BLaER1 (cell line): ENCODE measurements around the gene CELF6.

Source experiments
- H3K27ac ChIP-seq: shearing (Covaris generic); formaldehyde crosslinking; 2 replicates; pipeline ENCODE4 v1.8.1; 2022
- H3K27me3 ChIP-seq: shearing (Covaris generic); formaldehyde crosslinking; 2 replicates; pipeline ENCODE4 v1.8.1; 2022
- H3K36me3 ChIP-seq: shearing (Covaris generic); formaldehyde crosslinking; 2 replicates; pipeline ENCODE4 v1.8.1; 2022
- H3K4me1 ChIP-seq: shearing (Covaris generic); formaldehyde crosslinking; 2 replicates; pipeline ENCODE4 v1.8.1; 2022
- H3K4me2 ChIP-seq: shearing (Covaris generic); formaldehyde crosslinking; 2 replicates; pipeline ENCODE4 v1.8.1; 2022
- H3K4me3 ChIP-seq: shearing (Covaris generic); formaldehyde crosslinking; 2 replicates; pipeline ENCODE4 v1.8.1; 2022
- H3K9ac ChIP-seq: shearing (Covaris generic); formaldehyde crosslinking; 2 replicates; pipeline ENCODE4 v1.8.1; 2022
- H3K9me3 ChIP-seq: shearing (Covaris generic); formaldehyde crosslinking; 2 replicates; pipeline ENCODE4 v1.8.1; 2022
- H4K20me1 ChIP-seq: shearing (Covaris generic); formaldehyde crosslinking; 2 replicates; pipeline ENCODE4 v1.8.1; 2022
- Cebpa-rat ChIP-seq: shearing (Covaris generic); IDR thresholded peaks from 2 replicates; pipeline ENCODE4 v1.8.1; 2022

The CELF6 gene

DNA sequence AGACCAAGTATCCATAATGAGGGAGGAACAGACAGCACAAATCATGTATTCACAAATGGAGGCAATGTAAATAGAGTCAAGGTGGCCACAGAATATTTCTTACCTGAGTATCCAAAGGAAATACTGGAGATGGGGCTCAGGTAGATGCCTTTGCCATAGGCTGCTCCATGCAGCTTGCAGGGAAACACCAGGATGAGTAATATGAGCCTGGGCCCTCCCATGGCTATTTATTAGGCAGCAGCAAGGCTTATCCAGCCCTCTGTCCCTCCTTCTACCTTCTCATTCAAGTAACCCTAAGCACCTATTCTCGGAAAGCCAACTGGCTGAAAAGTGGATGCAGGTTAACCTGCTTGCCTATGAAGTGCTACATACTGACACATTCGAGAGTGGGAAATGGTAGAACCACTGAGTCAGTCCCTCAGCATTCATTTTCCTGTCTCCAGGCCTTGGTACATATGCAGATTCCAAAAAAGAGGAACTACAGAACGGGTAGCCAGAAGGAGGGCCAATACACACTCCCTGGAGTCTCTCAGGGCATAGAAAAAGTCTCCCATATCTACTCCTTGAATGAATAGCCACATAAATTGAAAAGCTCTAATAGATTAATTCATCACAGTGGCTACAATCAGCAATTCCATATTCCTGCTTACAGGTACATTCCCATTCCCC is 70.7 kb downstream of the CELF6 start:
- peaks cover 95% of the 10 kb centered on the region for H3K36me3 ChIP-seq
- H3K27ac ChIP-seq, result no peak overlapping the region
- no peaks in the 10 kb centered on the region for H3K27me3 ChIP-seq
- no peak overlapping the region for H3K9ac ChIP-seq
- H4K20me1 ChIP-seq, result peaks cover 14% of the 10 kb centered on the region
- no peak overlapping the region for H3K4me3 ChIP-seq
- TF ChIP-seq Cebpa-rat, result no peak
- no peak overlapping the region for H3K4me2 ChIP-seq
- H3K9me3 ChIP-seq, result no peaks in the 10 kb centered on the region
- no peaks in the 10 kb centered on the region for H3K4me1 ChIP-seq

GRCh38 chr15:72248514-72248913 is 71.4 kb downstream of the CELF6 start:
- Histone ChIP-seq H3K27me3 (no peaks in the 10 kb centered on the region), H3K4me2 (no peak overlapping the region), H4K20me1 (peaks cover 12% of the 10 kb centered on the region), H3K27ac (no peak overlapping the region), H3K4me3 (no peak overlapping the region), H3K36me3 (peaks cover 95% of the 10 kb centered on the region), H3K4me1 (no peaks in the 10 kb centered on the region), H3K9me3 (no peaks in the 10 kb centered on the region), H3K9ac (no peak overlapping the region)
- no peak for TF ChIP-seq Cebpa-rat

DNA sequence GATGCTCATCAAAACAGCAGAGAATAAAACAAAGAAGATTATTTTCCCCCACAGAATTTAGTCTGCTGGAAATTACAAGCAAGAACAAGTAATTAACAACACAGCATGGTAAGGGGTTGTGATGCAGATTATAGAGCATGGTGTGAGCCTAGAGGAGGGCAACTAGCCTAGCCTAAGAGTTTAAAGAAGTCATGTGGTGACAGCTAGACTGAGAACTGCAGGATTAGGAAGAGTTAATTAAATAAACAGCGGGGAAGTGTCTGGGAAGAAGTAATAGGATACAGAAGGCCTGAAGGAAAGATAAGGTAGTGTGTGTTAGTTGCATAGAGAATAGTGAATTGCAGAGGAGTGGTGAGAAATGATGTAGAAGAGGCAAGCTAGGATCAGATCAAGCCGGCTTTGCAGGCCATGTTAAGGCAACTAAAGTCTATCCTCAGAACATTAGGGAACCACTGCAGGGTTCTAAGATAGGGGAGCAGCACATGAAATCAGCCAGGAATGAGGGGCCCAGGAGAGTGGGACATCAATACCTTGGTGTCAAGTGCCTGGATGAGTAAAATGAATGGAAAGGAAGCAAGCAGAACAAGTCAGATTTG is 77.1 kb downstream of the CELF6 start:
- H3K9ac ChIP-seq, result no peak overlapping the region; the same call in 1 of the 2 replicates
- no peaks in the 10 kb centered on the region for H3K27me3 ChIP-seq

GRCh38 chr15:72239652-72240051 is 80.3 kb downstream of the CELF6 start:
- no peak overlapping the region for H3K4me3 ChIP-seq
- TF ChIP-seq Cebpa-rat, result no peak
- H3K27me3 ChIP-seq, result no peaks in the 10 kb centered on the region
- no peaks in the 10 kb centered on the region for H3K9me3 ChIP-seq
- no peak overlapping the region for H3K9ac ChIP-seq
- H3K36me3 ChIP-seq, result peaks cover 61% of the 10 kb centered on the region
- H4K20me1 ChIP-seq, result 0 out of 2 replicates have a peak, but pooled peaks cover 10% of the 10 kb centered on the region
- H3K4me2 ChIP-seq, result no peak overlapping the region
- no peak overlapping the region for H3K27ac ChIP-seq
- H3K4me1 ChIP-seq, result peaks cover 17% of the 10 kb centered on the region

More for the DNA sequence above, 77.1 kb downstream of the CELF6 start:
- Histone ChIP-seq H3K4me2 (no peak overlapping the region), H4K20me1 (0 out of 2 replicates have a peak, but pooled peaks cover 10% of the 10 kb centered on the region), H3K9me3 (no peaks in the 10 kb centered on the region), H3K4me3 (no peak overlapping the region), H3K36me3 (peaks cover 88% of the 10 kb centered on the region), H3K27ac (no peak overlapping the region), H3K4me1 (peaks cover 3% of the 10 kb centered on the region)
- no peak for TF ChIP-seq Cebpa-rat

DNA sequence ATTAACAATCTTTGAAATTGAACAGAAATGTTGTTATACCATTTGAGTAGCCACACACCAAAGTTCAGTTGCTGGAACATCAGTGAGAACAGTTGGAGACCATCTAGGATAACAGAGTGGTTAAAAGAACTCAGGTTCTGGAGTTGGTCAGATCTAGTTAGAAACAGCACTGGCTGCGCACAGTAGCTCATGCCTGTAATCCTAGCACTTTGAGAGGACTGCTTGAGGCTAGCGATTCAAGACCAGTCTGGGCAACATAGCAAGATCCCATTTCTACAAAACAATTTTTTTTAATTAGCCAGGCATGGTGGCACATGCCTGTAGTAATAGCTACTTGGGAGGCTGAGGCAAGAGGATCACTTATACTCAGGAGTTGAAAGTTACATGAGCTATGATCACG is 81.4 kb downstream of the CELF6 start:
- Histone ChIP-seq H3K27me3 (no peaks in the 10 kb centered on the region), H3K9me3 (no peaks in the 10 kb centered on the region), H3K36me3 (peaks cover 50% of the 10 kb centered on the region), H3K4me3 (no peak overlapping the region), H4K20me1 (0 out of 2 replicates have a peak, but pooled peaks cover 6% of the 10 kb centered on the region), H3K4me2 (no peak overlapping the region), H3K27ac (no peak overlapping the region), H3K4me1 (peaks cover 17% of the 10 kb centered on the region), H3K9ac (no peak overlapping the region)
- no peak for TF ChIP-seq Cebpa-rat

DNA sequence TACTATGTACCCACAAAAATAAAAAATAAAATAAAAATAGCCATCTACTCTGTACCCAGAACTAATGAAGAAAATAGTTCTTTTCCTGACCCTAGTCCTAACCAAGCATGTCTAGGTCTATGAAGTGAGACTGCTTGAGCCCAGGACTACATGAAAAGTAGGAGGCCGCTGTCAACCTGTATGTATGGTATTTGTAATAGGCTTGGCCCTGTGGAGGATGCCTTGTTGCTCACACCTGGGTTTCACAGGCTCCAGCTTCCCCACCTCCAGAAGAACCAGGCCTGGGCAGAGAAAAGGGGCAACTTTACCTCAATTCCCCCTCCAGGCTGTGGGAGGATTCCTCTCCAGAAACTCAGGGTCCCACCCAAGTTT is 82.1 kb downstream of the CELF6 start:
- H3K4me1 ChIP-seq, result peaks cover 18% of the 10 kb centered on the region
- no peak overlapping the region for H3K9ac ChIP-seq
- H3K9me3 ChIP-seq, result no peaks in the 10 kb centered on the region
- no peak for TF ChIP-seq Cebpa-rat
- H3K4me3 ChIP-seq, result no peak overlapping the region
- 0 out of 2 replicates have a peak overlapping the region, but pooled peaks have one; percentile 6 for H3K27ac ChIP-seq
- H3K4me2 ChIP-seq, result peak overlapping the region; percentile 63
- H3K36me3 ChIP-seq, result peaks cover 43% of the 10 kb centered on the region
- H3K27me3 ChIP-seq, result no peaks in the 10 kb centered on the region
- H4K20me1 ChIP-seq, result no peaks in the 10 kb centered on the region

GRCh38 chr15:72237029-72237852 is 82.7 kb downstream of the CELF6 start:
- Histone ChIP-seq H3K4me3 (no peak overlapping the region), H3K4me1 (peaks cover 24% of the 10 kb centered on the region)

GRCh38 chr15:72236381-72237003 is 83.5 kb downstream of the CELF6 start:
- Histone ChIP-seq H3K4me2 (peak overlapping the region; percentile 63), H3K36me3 (peaks cover 29% of the 10 kb centered on the region), H3K4me1 (peaks cover 31% of the 10 kb centered on the region), H3K4me3 (no peak overlapping the region), H3K9ac (peak overlapping the region; percentile 54; the same call in 1 of the 2 replicates), H3K9me3 (no peaks in the 10 kb centered on the region), H3K27ac (peak overlapping the region; percentile 28; the same call in 1 of the 2 replicates), H4K20me1 (no peaks in the 10 kb centered on the region), H3K27me3 (no peaks in the 10 kb centered on the region)
- TF ChIP-seq Cebpa-rat, result no peak

More at GRCh38 chr15:72237029-72237852, 82.7 kb downstream of the CELF6 start:
- no peak for TF ChIP-seq Cebpa-rat
- Histone ChIP-seq H3K4me2 (peak overlapping the region; percentile 63), H3K27me3 (no peaks in the 10 kb centered on the region), H3K36me3 (peaks cover 37% of the 10 kb centered on the region), H3K9me3 (no peaks in the 10 kb centered on the region), H3K9ac (peak overlapping the region; percentile 54), H4K20me1 (no peaks in the 10 kb centered on the region), H3K27ac (peak overlapping the region; percentile 28; the same call in 1 of the 2 replicates)

DNA sequence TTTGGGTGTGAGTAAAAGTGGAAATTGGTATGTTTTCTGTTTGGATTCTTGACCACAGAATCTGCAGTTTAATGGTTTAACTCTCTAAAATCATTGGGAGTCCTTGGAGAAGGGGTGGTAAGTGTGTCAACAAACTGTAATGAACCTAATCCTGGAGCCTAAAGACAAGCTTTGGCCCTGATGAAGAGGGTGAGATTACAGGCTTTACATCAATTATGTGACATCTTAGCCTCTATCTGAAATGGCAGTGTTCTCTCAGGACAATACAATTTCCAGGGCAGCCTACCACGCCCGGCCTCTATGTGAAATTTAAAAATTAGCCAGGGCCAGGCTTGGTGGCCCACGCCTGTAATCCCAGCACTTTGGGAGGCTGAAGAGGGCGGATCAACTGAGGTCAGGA is 84.7 kb downstream of the CELF6 start:
- H3K9me3 ChIP-seq, result no peaks in the 10 kb centered on the region
- H3K4me1 ChIP-seq, result peaks cover 31% of the 10 kb centered on the region
- H4K20me1 ChIP-seq, result peaks cover 1% of the 10 kb centered on the region; the same call in 1 of the 2 replicates
- peaks cover 17% of the 10 kb centered on the region for H3K36me3 ChIP-seq
- TF ChIP-seq Cebpa-rat, result no peak
- no peak overlapping the region for H3K27ac ChIP-seq
- no peak overlapping the region for H3K4me2 ChIP-seq
- no peak overlapping the region for H3K4me3 ChIP-seq
- no peak overlapping the region for H3K9ac ChIP-seq
- H3K27me3 ChIP-seq, result no peaks in the 10 kb centered on the region
